ENCODE data around the gene SPRN.

Gene SPRN

GRCh38 chr10:133460208-133460769, 35.9 kb upstream of the SPRN start:
- no peak overlapping the region for H3K27ac Mint-ChIP-seq
- H3K27me3 Mint-ChIP-seq (ENCODE audit: low read depth) = no peaks in the 10 kb centered on the region
- H3K36me3 Mint-ChIP-seq (ENCODE audit: low read depth) = no peaks in the 10 kb centered on the region
- H3K4me3 Mint-ChIP-seq = no peak overlapping the region
- no peaks in the 10 kb centered on the region for H3K4me1 Mint-ChIP-seq (ENCODE audit: low read depth)
- H3K9me3 Mint-ChIP-seq = no peaks in the 10 kb centered on the region

GRCh38 chr10:133459454-133460207, 35.2 kb upstream of the SPRN start:
- no peaks in the 10 kb centered on the region for H3K4me1 Mint-ChIP-seq (ENCODE audit: low read depth)
- H3K9me3 Mint-ChIP-seq = no peaks in the 10 kb centered on the region
- H3K27ac Mint-ChIP-seq = no peak overlapping the region
- no peak overlapping the region for H3K4me3 Mint-ChIP-seq
- no peaks in the 10 kb centered on the region for H3K36me3 Mint-ChIP-seq (ENCODE audit: low read depth)
- H3K27me3 Mint-ChIP-seq (ENCODE audit: low read depth) = no peaks in the 10 kb centered on the region

- Mint-ChIP-seq H3K27me3 (ENCODE audit: low read depth) (no peaks in the 10 kb centered on the region), H3K9me3 (no peaks in the 10 kb centered on the region), H3K27ac (no peak overlapping the region), H3K4me1 (ENCODE audit: low read depth) (no peaks in the 10 kb centered on the region), H3K4me3 (no peak overlapping the region), H3K36me3 (ENCODE audit: low read depth) (no peaks in the 10 kb centered on the region)
These were observed 34.5 kb upstream of the SPRN start for GRCh38 chr10:133458710-133459453.

- Mint-ChIP-seq H3K36me3 (ENCODE audit: low read depth) (no peaks in the 10 kb centered on the region), H3K4me3 (no peak overlapping the region), H3K4me1 (ENCODE audit: low read depth) (no peaks in the 10 kb centered on the region), H3K27ac (no peak overlapping the region), H3K27me3 (ENCODE audit: low read depth) (no peaks in the 10 kb centered on the region), H3K9me3 (no peaks in the 10 kb centered on the region)
These were observed 33.7 kb upstream of the SPRN start for GRCh38 chr10:133458021-133458709.

- Mint-ChIP-seq H3K27ac (no peak overlapping the region), H3K36me3 (ENCODE audit: low read depth) (no peaks in the 10 kb centered on the region), H3K9me3 (no peaks in the 10 kb centered on the region), H3K27me3 (ENCODE audit: low read depth) (no peaks in the 10 kb centered on the region), H3K4me3 (no peak overlapping the region), H3K4me1 (ENCODE audit: low read depth) (no peaks in the 10 kb centered on the region)
These were observed 32.8 kb upstream of the SPRN start for GRCh38 chr10:133457100-133457841.

GRCh38 chr10:133456041-133456951, 31.9 kb upstream of the SPRN start:
- Mint-ChIP-seq H3K36me3 (ENCODE audit: low read depth) (no peaks in the 10 kb centered on the region), H3K27ac (no peak overlapping the region), H3K4me1 (ENCODE audit: low read depth) (no peaks in the 10 kb centered on the region), H3K4me3 (no peak overlapping the region), H3K9me3 (no peaks in the 10 kb centered on the region), H3K27me3 (ENCODE audit: low read depth) (no peaks in the 10 kb centered on the region)

GRCh38 chr10:133455611-133456031, 31.2 kb upstream of the SPRN start:
- Mint-ChIP-seq H3K27me3 (ENCODE audit: low read depth) (no peaks in the 10 kb centered on the region), H3K9me3 (no peaks in the 10 kb centered on the region), H3K27ac (no peak overlapping the region), H3K4me1 (ENCODE audit: low read depth) (no peaks in the 10 kb centered on the region), H3K4me3 (no peak overlapping the region), H3K36me3 (ENCODE audit: low read depth) (no peaks in the 10 kb centered on the region)

- Mint-ChIP-seq H3K27me3 (ENCODE audit: low read depth) (no peaks in the 10 kb centered on the region), H3K9me3 (no peaks in the 10 kb centered on the region), H3K4me3 (no peak overlapping the region), H3K27ac (no peak overlapping the region), H3K36me3 (ENCODE audit: low read depth) (no peaks in the 10 kb centered on the region), H3K4me1 (ENCODE audit: low read depth) (no peaks in the 10 kb centered on the region)
These were observed 30.8 kb upstream of the SPRN start for GRCh38 chr10:133455196-133455595.

GRCh38 chr10:133454204-133454893, 29.9 kb upstream of the SPRN start:
- Mint-ChIP-seq H3K36me3 (ENCODE audit: low read depth) (no peaks in the 10 kb centered on the region), H3K4me1 (ENCODE audit: low read depth) (no peaks in the 10 kb centered on the region), H3K9me3 (peaks cover 2% of the 10 kb centered on the region), H3K27me3 (ENCODE audit: low read depth) (no peaks in the 10 kb centered on the region), H3K4me3 (no peak overlapping the region), H3K27ac (no peak overlapping the region)

GRCh38 chr10:133453516-133454203, 29.2 kb upstream of the SPRN start, which contains the start of gene SCART1:
Gene SCART1, plus strand, starts transcription at chr10:133453945. Its CDS starts 53 bp downstream, at chr10:133453998.
- H3K4me1 Mint-ChIP-seq (ENCODE audit: low read depth) = no peaks in the 10 kb centered on the region
- no peak within 1 kb of the TSS for H3K27ac Mint-ChIP-seq
- H3K9me3 Mint-ChIP-seq = peaks cover 9% of the 10 kb centered on the region
- no peaks in the 10 kb centered on the region for H3K27me3 Mint-ChIP-seq (ENCODE audit: low read depth)
- H3K36me3 Mint-ChIP-seq (ENCODE audit: low read depth) = no peaks in the 10 kb centered on the region
- H3K4me3 Mint-ChIP-seq = no peak within 1 kb of the TSS

- no peak overlapping the region for H3K4me3 Mint-ChIP-seq
- H3K36me3 Mint-ChIP-seq (ENCODE audit: low read depth) = peaks cover 7% of the 10 kb centered on the region
- H3K9me3 Mint-ChIP-seq = peaks cover 21% of the 10 kb centered on the region
- no peaks in the 10 kb centered on the region for H3K27me3 Mint-ChIP-seq (ENCODE audit: low read depth)
- H3K4me1 Mint-ChIP-seq (ENCODE audit: low read depth) = no peaks in the 10 kb centered on the region
- H3K27ac Mint-ChIP-seq = no peak overlapping the region
These were observed 28.0 kb upstream of the SPRN start for GRCh38 chr10:133452453-133452852.

GRCh38 chr10:133451346-133451745, 26.9 kb upstream of the SPRN start:
- Mint-ChIP-seq H3K27me3 (ENCODE audit: low read depth) (no peaks in the 10 kb centered on the region), H3K36me3 (ENCODE audit: low read depth) (peaks cover 11% of the 10 kb centered on the region), H3K4me3 (no peak overlapping the region), H3K4me1 (ENCODE audit: low read depth) (no peaks in the 10 kb centered on the region), H3K9me3 (peaks cover 30% of the 10 kb centered on the region), H3K27ac (no peak overlapping the region)
